ENCODE data around the gene TRIM34. TPM values are rescaled to one million over a fixed set of nuclear protein-coding genes. Genes with fewer than 3 reads are reported as not detected.
"Not testable (repeated sequence)": the region's sequence is repeated elsewhere in the genome, so short reads cannot be mapped to it uniquely, and the experiment has no call there.

Gene TRIM34
- total RNA-seq, 2 experiments from 2014 or later = 8.4 to 13.1 TPM

- intact Hi-C loops (cut with micrococcal nuclease; ENCODE audit: unreplicated experiment) = loop anchor here (1.0 to 2.0 kb wide), 3 partner anchors 84 to 208 kb away; partner anchors contain the start of gene OR52N2
- TF ChIP-seq EZH2phosphoT487 (IDR thresholded peaks at IDR 0.05; ENCODE audit: borderline replicate concordance, low read depth, low read length) = no peak
- peak; percentile 91 for TF ChIP-seq CTCF (conservative IDR thresholded peaks at IDR 0.05; ENCODE audit: low read length)
- Histone ChIP-seq H3K4me3 (ENCODE audit: low read depth, low read length, poor library complexity, severe bottlenecking) (no peak overlapping the region), H3K36me3 (ENCODE audit: insufficient read depth, low read length) (no peaks in the 10 kb centered on the region), H3K79me2 (ENCODE audit: insufficient read depth, low read depth, low read length) (no peaks in the 10 kb centered on the region), H2AFZ (ENCODE audit: low read length) (no peak overlapping the region), H3K27ac (ENCODE audit: low read depth, low read length, poor library complexity, severe bottlenecking) (no peak overlapping the region), H4K20me1 (ENCODE audit: insufficient read depth, low read length) (no peaks in the 10 kb centered on the region), H3K9me3 (ENCODE audit: low read length) (no peaks in the 10 kb centered on the region), H3K4me2 (ENCODE audit: low read length) (no peak overlapping the region), H3K9me2 (ENCODE audit: insufficient read depth, low read length) (no peaks in the 10 kb centered on the region), H3K4me1 (ENCODE audit: insufficient read depth, low read length, poor library complexity, severe bottlenecking) (no peaks in the 10 kb centered on the region)
- CTCF ChIA-PET (ENCODE audit: unreplicated experiment) = interaction anchor here (1.6 kb wide), 1 partner anchor 112 kb away, joined by 4 read pairs; no protein-coding TSS in a partner anchor
- no TSS peak for BruUV-seq (replicated peaks)
- POLR2A ChIA-PET = interaction anchor here (0.8 kb wide), 1 partner anchor 31 kb away, joined by 3 read pairs; no protein-coding TSS in a partner anchor
- peak; percentile 82 for DNase-seq (ENCODE audit: low spot score)
Measured at GRCh38 chr11:5600374-5600851, 24.4 kb upstream of the TRIM34 start.

- CTCF ChIA-PET (ENCODE audit: unreplicated experiment); BruUV-seq (replicated peaks): not testable (repeated sequence)
- POLR2A ChIA-PET = interaction anchor here (0.6 kb wide), 1 partner anchor 72 kb away, joined by 3 read pairs; no protein-coding TSS in a partner anchor
Measured at GRCh38 chr11:5602791-5603190, 22.0 kb upstream of the TRIM34 start.

GRCh38 chr11:5603326-5603725 is 21.5 kb upstream of the TRIM34 start:
- intact Hi-C loops (cut with micrococcal nuclease; ENCODE audit: unreplicated experiment) = no loop called here
- no peak overlapping the region for H3K4me3 ChIP-seq (ENCODE audit: low read depth, low read length, poor library complexity, severe bottlenecking)

More at GRCh38 chr11:5602791-5603190, 22.0 kb upstream of the TRIM34 start:
- H3K27ac ChIP-seq (ENCODE audit: low read depth, low read length, poor library complexity, severe bottlenecking); H4K20me1 ChIP-seq (ENCODE audit: insufficient read depth, low read length); H3K4me2 ChIP-seq (ENCODE audit: low read length); intact Hi-C loops (cut with micrococcal nuclease; ENCODE audit: unreplicated experiment); H3K36me3 ChIP-seq (ENCODE audit: insufficient read depth, low read length); H2AFZ ChIP-seq (ENCODE audit: low read length); H3K4me1 ChIP-seq (ENCODE audit: insufficient read depth, low read length, poor library complexity, severe bottlenecking); H3K4me3 ChIP-seq (ENCODE audit: low read depth, low read length, poor library complexity, severe bottlenecking); H3K9me3 ChIP-seq (ENCODE audit: low read length); H3K79me2 ChIP-seq (ENCODE audit: insufficient read depth, low read depth, low read length); DNase-seq (ENCODE audit: low spot score); H3K9me2 ChIP-seq (ENCODE audit: insufficient read depth, low read length): not testable (repeated sequence)

More at GRCh38 chr11:5603326-5603725, 21.5 kb upstream of the TRIM34 start:
- H3K36me3 ChIP-seq (ENCODE audit: insufficient read depth, low read length) = no peaks in the 10 kb centered on the region
- ChIA-PET POLR2A (interaction anchor here (0.6 kb wide), 1 partner anchor 71 kb away, joined by 3 read pairs; no protein-coding TSS in a partner anchor), CTCF (ENCODE audit: unreplicated experiment) (no interaction called here)
- DNase-seq (ENCODE audit: low spot score) = no peak
- H3K4me2 ChIP-seq (ENCODE audit: low read length) = no peak overlapping the region
- no TSS peak for BruUV-seq (replicated peaks)
- H3K9me3 ChIP-seq (ENCODE audit: low read length) = no peaks in the 10 kb centered on the region
- TF ChIP-seq CTCF (conservative IDR thresholded peaks at IDR 0.05; ENCODE audit: low read length) (no peak), EZH2phosphoT487 (IDR thresholded peaks at IDR 0.05; ENCODE audit: borderline replicate concordance, low read depth, low read length) (no peak)
- H4K20me1 ChIP-seq (ENCODE audit: insufficient read depth, low read length) = no peaks in the 10 kb centered on the region
- no peak overlapping the region for H2AFZ ChIP-seq (ENCODE audit: low read length)
- no peak overlapping the region for H3K27ac ChIP-seq (ENCODE audit: low read depth, low read length, poor library complexity, severe bottlenecking)
- H3K9me2 ChIP-seq (ENCODE audit: insufficient read depth, low read length) = no peaks in the 10 kb centered on the region
- no peaks in the 10 kb centered on the region for H3K4me1 ChIP-seq (ENCODE audit: insufficient read depth, low read length, poor library complexity, severe bottlenecking)
- no peaks in the 10 kb centered on the region for H3K79me2 ChIP-seq (ENCODE audit: insufficient read depth, low read depth, low read length)

Data from OCI-LY7 (cell line).